GM12873 (cell line): ENCODE data around the gene AP4E1.

Source experiments
- CTCF ChIP-seq: IDR thresholded peaks from 2 replicates; pipeline ENCODE4 v1.5.1; 2012; ENCODE audit warnings: low read depth, mild to moderate bottlenecking, moderate library complexity, low read length, control low read depth; ENCODE audit not compliant: insufficient read depth; ENCODE audit errors: missing control alignments

AP4E1 gene

GRCh38 chr15:51044037-51044727 lies 135.7 kb downstream of the AP4E1 start:
- no peak for TF ChIP-seq CTCF

DNA sequence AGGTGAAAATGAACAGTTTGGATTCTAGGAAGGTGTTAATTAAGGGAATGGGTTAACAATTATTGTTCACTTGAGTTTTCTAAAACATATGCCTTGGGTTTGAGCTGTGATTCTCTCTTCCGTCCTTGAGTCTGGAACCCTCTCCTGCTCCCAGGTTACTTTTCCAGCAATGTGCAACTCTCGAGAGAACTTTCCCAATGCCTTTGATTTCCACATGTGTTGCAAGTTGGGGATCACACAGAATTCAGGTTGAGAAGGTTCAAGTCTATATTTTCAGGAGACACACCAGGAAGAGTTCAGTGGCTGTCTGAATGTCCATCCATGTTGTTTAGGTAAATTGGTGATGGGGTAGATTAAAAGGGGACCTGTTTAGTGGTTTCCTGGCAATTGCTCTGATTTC lies 137.5 kb downstream of the AP4E1 start:
- no peak for TF ChIP-seq CTCF

DNA sequence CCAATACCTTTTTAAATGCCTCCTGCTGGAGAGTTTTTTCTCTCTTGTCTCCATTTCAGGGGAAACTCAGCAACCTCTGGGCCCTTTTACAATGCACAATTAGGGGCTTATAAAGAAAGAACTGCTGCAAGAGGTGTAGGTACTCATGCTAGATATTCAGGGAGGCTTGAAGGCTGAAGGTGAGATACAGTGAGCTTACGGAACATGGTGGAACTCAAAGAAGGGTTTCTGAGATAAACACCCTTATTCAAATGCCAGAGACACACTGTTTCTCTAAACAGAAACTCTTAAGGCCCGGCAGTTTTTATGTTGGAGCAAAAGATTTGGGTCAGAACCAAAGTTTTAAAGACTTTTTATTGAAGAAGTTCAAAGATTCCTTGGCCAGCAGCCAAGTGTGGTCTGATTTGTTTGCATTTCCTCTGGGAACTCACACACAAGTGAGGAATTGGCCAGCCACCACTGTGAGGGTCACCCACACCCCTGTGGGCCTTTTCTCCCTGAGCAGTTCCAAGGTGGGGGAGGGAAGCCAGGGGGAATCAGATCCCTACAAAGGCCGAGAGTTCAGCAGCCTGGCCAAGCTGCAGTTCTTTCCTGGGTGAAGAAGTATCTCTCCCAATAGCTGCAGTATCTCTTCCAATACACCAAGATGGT lies 138.4 kb downstream of the AP4E1 start:
- TF ChIP-seq CTCF = no peak

DNA sequence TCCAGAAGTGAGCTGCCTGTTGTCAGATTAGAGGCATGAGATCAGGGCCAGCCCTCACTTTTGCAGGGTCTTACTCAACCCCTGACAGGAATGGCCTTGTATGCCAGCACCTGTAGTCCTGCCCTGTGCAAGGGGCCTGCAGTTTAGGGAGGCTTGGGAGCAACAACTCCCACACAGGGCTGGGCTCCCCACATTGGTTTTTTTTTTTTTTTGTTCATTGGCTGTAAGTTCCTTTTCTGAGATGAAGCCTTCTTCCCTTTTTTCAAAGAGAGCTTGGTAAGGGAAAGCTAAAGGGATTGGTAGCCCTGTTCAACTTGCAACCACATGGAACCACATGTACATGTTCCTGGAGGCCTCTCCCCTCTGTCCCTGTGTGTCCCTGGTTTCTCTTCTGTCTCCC lies 139.8 kb downstream of the AP4E1 start:
- TF ChIP-seq CTCF = no peak

GRCh38 chr15:51049081-51049480 lies 140.6 kb downstream of the AP4E1 start:
- no peak for TF ChIP-seq CTCF

GRCh38 chr15:51051776-51052175 lies 143.3 kb downstream of the AP4E1 start:
- TF ChIP-seq CTCF = no peak

GRCh38 chr15:51053571-51053970 lies 145.1 kb downstream of the AP4E1 start:
- TF ChIP-seq CTCF = no peak
